Retinal pigment epithelial cell (primary cell): Measurements from ENCODE around the gene CMTM5.
"Not testable (repeated sequence)": the region's sequence is repeated elsewhere in the genome, so short reads cannot be mapped to it uniquely, and the experiment has no call there.

ENCODE experiments used
- DNase-seq: peaks from one replicate; pipeline ENCODE4 v3.0.0-alpha.2; 2010; ENCODE audit warnings: low read depth
- H3K4me3 ChIP-seq: 2 replicates; pipeline ENCODE4 v1.5.1; 2011; ENCODE audit warnings: mild to moderate bottlenecking, low read length, control low read depth, moderate library complexity
- CTCF ChIP-seq: conservative IDR thresholded peaks from 2 replicates; pipeline ENCODE4 v1.5.1; 2011; ENCODE audit warnings: low read depth, low read length, control low read depth, inconsistent platforms

Gene CMTM5

DNA sequence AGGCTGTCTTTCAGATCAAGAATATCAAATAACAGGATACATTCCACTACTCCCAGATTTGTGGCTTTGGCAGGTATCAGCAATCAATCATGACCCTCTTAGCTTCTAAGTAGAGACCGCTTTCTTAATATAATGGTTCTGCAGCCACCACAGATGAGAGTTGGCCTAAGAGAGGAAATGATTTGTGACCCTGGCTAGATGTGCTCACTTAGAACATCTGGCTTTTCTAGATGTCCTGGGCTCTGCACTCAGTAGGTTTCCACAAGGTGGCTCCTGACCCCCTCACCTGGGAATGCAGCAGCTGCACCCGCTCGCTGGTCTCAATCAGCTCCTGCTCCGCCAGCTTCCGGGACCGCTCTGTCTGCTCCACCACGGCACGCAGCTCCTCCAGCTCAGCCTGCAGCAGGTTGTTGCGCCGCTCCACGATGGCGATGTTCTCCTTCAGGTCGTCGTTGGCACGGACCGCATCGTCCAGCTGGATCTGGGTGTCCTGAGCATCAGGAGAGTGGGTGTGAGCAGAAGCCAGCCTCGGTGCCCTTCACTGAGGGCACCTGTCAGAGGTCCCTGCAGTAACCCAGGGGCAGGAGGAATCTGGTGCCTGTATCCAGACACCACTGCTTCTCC is 8.9 kb downstream of the CMTM5 start:
- DNase-seq: no peak
- no peak overlapping the region for H3K4me3 ChIP-seq
- TF ChIP-seq CTCF: no peak

DNA sequence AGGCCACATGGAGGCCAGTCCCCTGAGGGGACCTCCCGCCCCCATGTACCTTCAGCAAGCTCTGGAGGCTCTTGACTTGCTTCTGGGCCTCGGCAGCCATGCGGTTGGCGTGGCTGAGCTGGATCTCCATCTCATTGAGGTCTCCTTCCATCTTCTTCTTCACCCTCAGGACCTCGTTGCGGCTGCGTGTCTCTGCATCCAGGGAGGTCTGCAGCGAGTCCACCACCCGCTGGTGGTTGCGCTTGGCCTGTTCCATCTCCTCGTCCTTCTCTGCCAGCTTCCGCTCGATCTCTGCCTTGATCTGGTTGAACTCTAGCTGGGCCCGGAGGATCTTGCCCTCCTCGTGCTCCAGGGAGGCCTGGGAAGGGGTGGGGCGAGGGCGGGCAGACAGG is 9.4 kb downstream of the CMTM5 start:
- not testable (repeated sequence) for H3K4me3 ChIP-seq, DNase-seq

GRCh38 chr14:23386999-23387398 is 10.2 kb downstream of the CMTM5 start:
- DNase-seq: no peak
- no peak overlapping the region for H3K4me3 ChIP-seq
- no peak for TF ChIP-seq CTCF

DNA sequence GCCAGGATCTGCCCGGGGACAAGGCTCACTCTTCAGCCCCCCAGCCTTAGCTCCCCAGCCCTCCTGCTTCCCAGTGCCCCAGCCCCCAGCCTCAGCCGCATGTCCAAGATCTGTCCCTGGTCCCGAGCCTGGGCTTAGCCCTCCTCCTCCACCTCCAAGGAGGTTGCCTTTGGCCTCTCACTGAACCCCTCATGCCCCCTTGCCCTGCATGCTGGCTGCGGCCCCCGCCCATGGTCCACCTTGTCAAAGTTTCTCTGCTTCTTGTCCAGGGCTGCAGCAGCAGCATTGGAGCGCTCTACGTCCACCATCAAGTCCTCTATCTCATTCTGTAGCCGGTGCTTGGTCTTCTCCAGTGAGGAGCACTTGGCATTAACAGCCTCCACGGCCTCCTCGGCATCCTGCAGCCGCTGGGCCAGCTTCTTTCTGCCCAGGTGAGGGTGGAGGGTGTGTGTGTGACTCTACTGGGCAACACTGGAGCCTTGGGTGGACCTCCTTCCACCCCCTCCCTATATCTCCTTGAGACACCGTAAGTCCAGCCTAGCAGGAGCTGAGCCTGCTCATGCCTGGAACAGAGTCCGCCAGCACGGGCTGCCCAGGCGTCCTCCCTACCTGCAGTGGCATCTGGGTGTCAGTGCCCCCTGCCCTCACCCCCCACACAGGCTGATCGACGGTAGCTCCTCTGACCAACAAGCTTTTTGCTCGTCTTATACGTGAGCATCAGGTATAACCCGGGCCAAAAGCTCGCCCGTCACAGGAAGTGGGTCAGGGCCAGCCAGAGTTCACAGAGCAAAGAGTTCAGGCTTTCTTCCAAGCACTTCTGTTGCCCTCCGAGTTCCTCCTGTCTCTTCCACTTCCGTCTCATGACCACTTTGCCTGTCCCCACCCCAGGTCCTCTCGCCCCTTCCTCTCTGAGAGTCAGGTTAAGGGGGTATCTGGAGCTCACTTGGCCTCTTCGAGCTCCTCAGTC is 11.4 kb downstream of the CMTM5 start:
- no peak for DNase-seq
- no peak for TF ChIP-seq CTCF
- no peak overlapping the region for H3K4me3 ChIP-seq

DNA sequence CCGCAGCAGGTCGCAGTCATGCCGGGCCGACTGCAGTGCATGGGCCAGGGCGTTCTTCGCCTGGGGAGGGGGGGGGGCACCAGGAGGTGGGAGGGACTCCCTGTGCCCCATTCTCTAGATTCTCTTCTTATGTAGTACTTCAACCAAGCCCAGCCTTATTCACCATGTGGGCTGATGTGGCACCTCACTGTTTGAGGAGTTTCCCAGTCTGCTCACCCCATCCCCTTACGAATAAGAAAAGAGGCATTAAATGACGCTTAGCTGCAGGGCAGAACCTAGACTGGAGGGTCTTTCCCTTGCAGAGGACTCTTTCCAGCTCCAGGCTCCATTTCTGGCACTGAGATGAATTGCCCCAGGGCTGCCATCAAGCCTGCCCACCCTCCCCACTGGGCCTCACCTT is 12.2 kb downstream of the CMTM5 start:
- no peak for TF ChIP-seq CTCF
- H3K4me3 ChIP-seq: no peak overlapping the region
- no peak for DNase-seq

GRCh38 chr14:23389396-23389795 is 12.6 kb downstream of the CMTM5 start:
- H3K4me3 ChIP-seq: no peak overlapping the region
- TF ChIP-seq CTCF: no peak
- DNase-seq: no peak

DNA sequence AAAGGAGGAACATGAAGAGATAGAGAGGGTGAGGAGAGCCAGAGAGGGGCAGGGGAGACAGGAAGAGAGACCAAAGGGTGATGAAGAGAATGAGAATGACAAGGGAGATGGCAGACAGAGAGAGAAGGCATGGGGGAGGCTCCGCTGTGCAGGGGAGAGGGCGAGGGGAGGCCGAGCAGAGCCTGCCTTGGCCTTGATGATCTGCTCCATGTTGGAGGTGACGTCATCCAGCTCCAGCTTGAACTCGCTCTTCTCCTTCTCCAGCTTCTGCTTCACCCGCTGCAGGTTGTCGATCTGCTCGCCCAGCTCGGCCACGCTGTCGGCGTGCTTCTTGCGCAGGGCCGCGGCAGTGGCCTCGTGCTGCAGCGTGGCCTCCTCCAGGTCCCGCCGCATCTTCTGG is 13.0 kb downstream of the CMTM5 start:
- H3K4me3 ChIP-seq, DNase-seq: not testable (repeated sequence)

DNA sequence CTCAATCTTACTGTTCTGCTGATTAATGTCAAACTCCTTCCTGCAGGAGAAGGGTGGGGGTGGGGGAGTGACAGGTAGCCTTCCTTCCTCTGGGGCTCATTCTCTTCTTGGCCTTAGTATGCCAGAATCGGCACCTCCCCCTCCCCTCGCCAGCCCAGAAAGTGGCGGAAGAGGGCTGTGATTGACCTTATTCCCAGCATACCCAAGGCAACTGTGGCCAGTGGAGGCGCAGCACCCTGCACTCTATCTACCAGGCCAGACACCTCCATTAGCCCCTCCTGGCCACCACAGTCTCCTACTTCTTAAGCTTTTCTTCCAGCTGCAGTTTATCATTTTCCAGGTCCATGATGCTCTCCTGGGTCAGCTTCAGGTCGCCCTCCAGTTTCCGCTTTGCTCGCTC is 15.8 kb downstream of the CMTM5 start:
- no peak for DNase-seq
- no peak for TF ChIP-seq CTCF
- no peak overlapping the region for H3K4me3 ChIP-seq
